Peyer's patch (tissue), 4 donors: ENCODE measurements around the gene ENPP3. TPM values are rescaled to one million over a fixed set of nuclear protein-coding genes. Genes with fewer than 3 reads are reported as not detected.

Source experiments
- DNase-seq, 3 donors: peaks; one replicate each; pipeline ENCODE4 v3.0.0-alpha.2; 2017 to 2019
- H3K27ac ChIP-seq, 4 donors: fragments of 200-600 bp; sonication (generic); one replicate each; pipeline ENCODE4 v1.5.1; 2016 to 2019
- H3K27me3 ChIP-seq, 2 donors: fragments of 200-600 bp; sonication (generic); one replicate each; pipeline ENCODE4 v1.5.1; 2019
- H3K36me3 ChIP-seq, 3 donors: fragments of 200-600 bp; sonication (generic); one replicate each; pipeline ENCODE4 v1.5.1; 2016 to 2019
- H3K4me1 ChIP-seq, 4 donors: fragments of 200-600 bp; sonication (generic); one replicate each; pipeline ENCODE4 v1.5.1; 2016 to 2019
- H3K4me3 ChIP-seq, 4 donors: fragments of 200-600 bp; sonication (generic); 1 replicate in 3 of 4; 2 replicates in 1 of 4; pipeline ENCODE4 v1.5.1; 2016 to 2019; ENCODE audit warnings: mild to moderate bottlenecking in 1 of 4
- H3K9me3 ChIP-seq, 4 donors: fragments of 200-600 bp; sonication (generic); one replicate each; pipeline ENCODE4 v1.5.1; 2016 to 2019; ENCODE audit warnings: mild to moderate bottlenecking in 1 of 4
- CTCF ChIP-seq, 6 experiments: fragments of 450-650 bp in 4 of 6; fragments of 200-600 bp in 2 of 6; sonication (generic) in 1 of 6; IDR thresholded peaks; one replicate each; pipeline ENCODE4 v1.5.1; 2017 to 2019; ENCODE audit warnings: antibody characterized with exemption in 6 of 6, mild to moderate bottlenecking in 3 of 6, moderate library complexity in 1 of 6
- POLR2A ChIP-seq, 2 donors: fragments of 450-650 bp; IDR thresholded peaks; one replicate each; pipeline ENCODE4 v1.5.1; 2017; ENCODE audit warnings: antibody characterized with exemption in 2 of 2, mild to moderate bottlenecking in 2 of 2, moderate library complexity in 2 of 2
- total RNA-seq, 4 donors: library from RNA; depleted of rRNA; stranded (reverse); fragments of >200 nt; gene quantifications; one replicate each; pipeline ENCODE4 v1.1.0, GENCODE V29; 2016

Gene ENPP3
- total RNA-seq, 4 donors from 2014 or later = 4.1 to 27.2 (median 18.0) TPM

- Histone ChIP-seq H3K27me3 (no peaks in the 10 kb centered on the region), H3K9me3 (no peaks in the 10 kb centered on the region), H3K27ac (no peak overlapping the region), H3K4me1 (no peaks in the 10 kb centered on the region), H3K36me3 (no peaks in the 10 kb centered on the region), H3K4me3 (no peak overlapping the region)
- TF ChIP-seq CTCF (IDR thresholded peaks at IDR 0.05) = no peak
- no peak for TF ChIP-seq POLR2A (IDR thresholded peaks at IDR 0.05)
- no peak for DNase-seq
These were observed 45.3 kb downstream of the ENPP3 start for GRCh38 chr6:131682442-131682841.

GRCh38 chr6:131683479-131683878 is 46.4 kb downstream of the ENPP3 start:
- no peaks in the 10 kb centered on the region for H3K27me3 ChIP-seq
- no peak for DNase-seq
- H3K27ac ChIP-seq = no peak overlapping the region
- no peak overlapping the region for H3K4me3 ChIP-seq
- TF ChIP-seq CTCF (IDR thresholded peaks at IDR 0.05) (no peak), POLR2A (IDR thresholded peaks at IDR 0.05) (no peak)
- no peaks in the 10 kb centered on the region for H3K9me3 ChIP-seq
- H3K4me1 ChIP-seq = no peaks in the 10 kb centered on the region
- H3K36me3 ChIP-seq = no peaks in the 10 kb centered on the region

GRCh38 chr6:131685266-131685780 is 48.2 kb downstream of the ENPP3 start:
- no peak overlapping the region for H3K4me3 ChIP-seq
- no peak overlapping the region for H3K27ac ChIP-seq
- TF ChIP-seq POLR2A (IDR thresholded peaks at IDR 0.05) (no peak), CTCF (IDR thresholded peaks at IDR 0.05) (no peak)
- H3K4me1 ChIP-seq = no peaks in the 10 kb centered on the region
- no peaks in the 10 kb centered on the region for H3K36me3 ChIP-seq
- DNase-seq = peak in 1 of 3 donors; percentile 18
- H3K27me3 ChIP-seq = no peaks in the 10 kb centered on the region
- H3K9me3 ChIP-seq = no peaks in the 10 kb centered on the region

GRCh38 chr6:131687022-131687421 is 49.9 kb downstream of the ENPP3 start:
- H3K4me3 ChIP-seq = no peak overlapping the region
- DNase-seq = no peak
- H3K27me3 ChIP-seq = no peaks in the 10 kb centered on the region
- no peaks in the 10 kb centered on the region for H3K4me1 ChIP-seq
- H3K27ac ChIP-seq = no peak overlapping the region
- no peaks in the 10 kb centered on the region for H3K36me3 ChIP-seq
- TF ChIP-seq POLR2A (IDR thresholded peaks at IDR 0.05) (no peak), CTCF (IDR thresholded peaks at IDR 0.05) (no peak)
- no peaks in the 10 kb centered on the region for H3K9me3 ChIP-seq

GRCh38 chr6:131688286-131688685 is 51.2 kb downstream of the ENPP3 start:
- DNase-seq = no peak
- Histone ChIP-seq H3K27me3 (no peaks in the 10 kb centered on the region), H3K9me3 (no peaks in the 10 kb centered on the region), H3K27ac (no peak overlapping the region), H3K36me3 (no peaks in the 10 kb centered on the region), H3K4me3 (no peak overlapping the region), H3K4me1 (no peaks in the 10 kb centered on the region)
- TF ChIP-seq POLR2A (IDR thresholded peaks at IDR 0.05) = no peak
- no peak for TF ChIP-seq CTCF (IDR thresholded peaks at IDR 0.05)

GRCh38 chr6:131692031-131692430 is 54.9 kb downstream of the ENPP3 start:
- Histone ChIP-seq H3K27ac (no peak overlapping the region), H3K4me3 (no peak overlapping the region), H3K36me3 (no peaks in the 10 kb centered on the region), H3K9me3 (no peaks in the 10 kb centered on the region), H3K27me3 (no peaks in the 10 kb centered on the region), H3K4me1 (no peaks in the 10 kb centered on the region)
- no peak for TF ChIP-seq POLR2A (IDR thresholded peaks at IDR 0.05)
- TF ChIP-seq CTCF (IDR thresholded peaks at IDR 0.05) = no peak
- DNase-seq = no peak
